CD8-positive, alpha-beta memory T cell (primary cell): ENCODE measurements around the gene PRIMA1. TPM values are rescaled to one million over a fixed set of nuclear protein-coding genes. Genes with fewer than 3 reads are reported as not detected.

Experiments used
- CTCF ChIA-PET: fragments of 350-600 bp; sonication (Branson Sonifier 250); formaldehyde crosslinking; loops from one replicate; lab custom pipeline; 2021; ENCODE audit warnings: antibody characterized with exemption; lab: Charles Lee
- POLR2A ChIA-PET: fragments of 350-600 bp; sonication (Branson Sonifier 250); formaldehyde crosslinking; loops from one replicate; lab custom pipeline; 2021; ENCODE audit warnings: antibody characterized with exemption; lab: Charles Lee
- DNase-seq, 5 donors: peaks; one replicate each; pipeline versions ENCODE4 v3.0.0 to v3.0.0-alpha.2; 2020 to 2022; ENCODE audit warnings: mixed read lengths in 1 of 5
- H3K27ac ChIP-seq: one replicate; pipeline ENCODE4 v1.7.0; 2013; ENCODE audit warnings: low read depth, mild to moderate bottlenecking, low read length, moderate library complexity
- H3K27me3 ChIP-seq: 2 replicates; pipeline ENCODE4 v1.7.0; 2013; ENCODE audit warnings: low read length, mild to moderate bottlenecking; ENCODE audit not compliant: insufficient read depth, poor library complexity, severe bottlenecking
- H3K36me3 ChIP-seq: 2 replicates; pipeline ENCODE4 v1.7.0; 2013; ENCODE audit warnings: mild to moderate bottlenecking, low read length, moderate library complexity; ENCODE audit not compliant: insufficient read depth
- H3K4me1 ChIP-seq: 2 replicates; pipeline ENCODE4 v1.7.0; 2013; ENCODE audit warnings: mild to moderate bottlenecking, low read length, moderate library complexity; ENCODE audit not compliant: insufficient read depth
- H3K4me3 ChIP-seq: 2 replicates; pipeline ENCODE4 v1.7.0; 2013; ENCODE audit warnings: mild to moderate bottlenecking, low read length
- H3K9me3 ChIP-seq: 2 replicates; pipeline ENCODE4 v1.7.0; 2013; ENCODE audit warnings: mild to moderate bottlenecking, low read length
- H3K27ac Mint-ChIP-seq, 8 donors: one replicate each; pipeline ENCODE4 v1.8.0; 2020 to 2021; ENCODE audit warnings: mixed read lengths in 8 of 8, mild to moderate bottlenecking in 6 of 8, inconsistent platforms in 3 of 8, moderate library complexity in 3 of 8
- H3K27me3 Mint-ChIP-seq, 2 donors: one replicate each; pipeline ENCODE4 v1.8.0; 2020 to 2021; ENCODE audit warnings: mixed read lengths in 2 of 2, mild to moderate bottlenecking in 1 of 2, moderate library complexity in 1 of 2
- H3K36me3 Mint-ChIP-seq, 3 donors: one replicate each; pipeline ENCODE4 v1.8.0; 2020 to 2021; ENCODE audit warnings: mixed read lengths in 3 of 3, inconsistent platforms in 1 of 3, mild to moderate bottlenecking in 1 of 3
- H3K4me1 Mint-ChIP-seq, 3 donors: one replicate each; pipeline ENCODE4 v1.8.0; 2020 to 2021; ENCODE audit warnings: mixed read lengths in 3 of 3, inconsistent platforms in 1 of 3, mild to moderate bottlenecking in 1 of 3
- H3K4me3 Mint-ChIP-seq, 7 donors: one replicate each; pipeline ENCODE4 v1.8.0; 2020 to 2021; ENCODE audit warnings: mixed read lengths in 7 of 7, mild to moderate bottlenecking in 6 of 7, moderate library complexity in 4 of 7, inconsistent platforms in 2 of 7
- H3K9me3 Mint-ChIP-seq, 5 donors: one replicate each; pipeline ENCODE4 v1.8.0; 2020 to 2022; ENCODE audit warnings: mixed read lengths in 5 of 5, mild to moderate bottlenecking in 3 of 5, moderate library complexity in 2 of 5, inconsistent platforms in 1 of 5
- polyA plus RNA-seq: library from polyadenylated mRNA; unstranded; fragments of 300-500 nt; fragmentation: Illumina TruSeq; gene quantifications from one replicate; pipeline ENCODE4 v1.2.3, GENCODE V29; 2021
- total RNA-seq, 2 experiments: library from RNA; stranded (reverse); gene quantifications; one replicate each; pipeline ENCODE4 v1.2.3, GENCODE V29; 2021

PRIMA1 gene
- total and polyA plus RNA-seq, 3 experiments from 2014 or later = not detected

DNA sequence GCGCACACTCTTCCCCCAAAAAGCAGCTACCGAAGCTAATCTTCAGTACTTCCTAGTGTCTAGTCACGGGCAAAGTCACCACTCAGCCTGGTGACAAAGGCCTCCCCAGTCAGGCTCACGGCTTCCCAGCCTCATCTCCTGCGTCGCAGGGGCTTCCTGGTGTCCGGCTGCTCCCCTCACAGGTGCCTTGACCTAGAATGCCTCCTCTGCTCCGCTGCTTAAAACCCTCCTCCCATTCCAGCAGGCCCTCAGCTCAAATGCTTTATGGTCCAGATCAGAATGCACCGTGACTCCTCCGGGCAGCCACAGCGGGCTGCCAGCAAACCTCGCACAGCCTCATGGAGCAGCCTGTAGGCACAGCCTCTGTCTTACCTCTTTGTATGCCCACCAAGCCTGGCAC lies 53.1 kb downstream of the PRIMA1 start:
- H3K36me3 ChIP-seq = no peaks in the 10 kb centered on the region
- no peak overlapping the region for H3K27ac ChIP-seq
- CTCF ChIA-PET = no interaction called here
- no peaks in the 10 kb centered on the region for H3K9me3 ChIP-seq
- no peaks in the 10 kb centered on the region for H3K4me1 ChIP-seq
- POLR2A ChIA-PET = no interaction called here
- no peaks in the 10 kb centered on the region for H3K4me1 Mint-ChIP-seq
- H3K27ac Mint-ChIP-seq = no peak overlapping the region
- H3K36me3 Mint-ChIP-seq = no peaks in the 10 kb centered on the region
- H3K27me3 Mint-ChIP-seq = peaks cover 2 to 21% of the 10 kb centered on the region in 2 donors
- no peaks in the 10 kb centered on the region for H3K27me3 ChIP-seq
- DNase-seq = no peak
- no peak overlapping the region for H3K4me3 ChIP-seq
- no peak overlapping the region for H3K4me3 Mint-ChIP-seq
- no peaks in the 10 kb centered on the region for H3K9me3 Mint-ChIP-seq

DNA sequence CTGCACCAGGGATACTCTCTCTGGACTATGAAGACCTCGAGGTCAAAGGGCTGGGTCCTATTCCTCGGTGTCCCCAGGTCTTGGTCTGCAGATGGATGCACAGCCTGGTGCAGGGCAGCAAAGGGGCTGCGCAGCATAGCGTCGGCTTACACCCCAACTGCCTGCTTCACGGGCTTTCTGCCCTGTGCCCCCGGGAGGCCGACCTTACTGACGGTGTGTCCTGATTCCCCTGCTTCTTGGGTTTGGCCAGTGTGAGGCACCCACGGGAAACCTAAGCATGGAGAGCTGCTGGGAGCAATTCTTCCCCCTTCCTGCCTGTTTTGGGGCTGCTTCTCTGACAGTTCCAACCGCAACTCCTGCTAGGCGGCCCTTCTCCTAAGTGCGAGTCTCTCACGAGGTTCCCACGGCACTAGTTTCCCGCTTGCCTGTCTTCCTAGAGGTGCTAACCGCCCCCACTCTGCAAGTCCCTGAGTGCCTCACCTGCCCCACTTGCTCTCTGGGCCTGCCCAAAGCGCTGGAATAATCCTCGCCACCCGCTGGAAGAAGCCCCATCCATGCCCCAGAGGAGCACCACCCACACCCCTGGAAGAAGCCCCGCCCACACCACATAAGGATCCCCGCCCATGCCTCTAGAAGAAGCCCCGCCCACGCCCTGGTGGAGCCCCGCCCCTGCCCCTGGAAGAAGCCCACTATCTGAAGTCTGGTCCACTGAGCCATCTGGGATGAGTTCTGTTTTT lies 54.0 kb downstream of the PRIMA1 start:
- ChIA-PET CTCF (no interaction called here), POLR2A (no interaction called here)
- H3K4me3 ChIP-seq = no peak overlapping the region
- no peaks in the 10 kb centered on the region for H3K4me1 Mint-ChIP-seq
- H3K27ac Mint-ChIP-seq = no peak overlapping the region
- DNase-seq = no peak
- no peak overlapping the region for H3K27ac ChIP-seq
- no peaks in the 10 kb centered on the region for H3K36me3 Mint-ChIP-seq
- H3K36me3 ChIP-seq = no peaks in the 10 kb centered on the region
- H3K9me3 Mint-ChIP-seq = no peaks in the 10 kb centered on the region
- H3K27me3 Mint-ChIP-seq = peaks cover 2 to 18% of the 10 kb centered on the region in 2 donors
- H3K27me3 ChIP-seq = no peaks in the 10 kb centered on the region
- no peaks in the 10 kb centered on the region for H3K9me3 ChIP-seq
- no peak overlapping the region for H3K4me3 Mint-ChIP-seq
- no peaks in the 10 kb centered on the region for H3K4me1 ChIP-seq

DNA sequence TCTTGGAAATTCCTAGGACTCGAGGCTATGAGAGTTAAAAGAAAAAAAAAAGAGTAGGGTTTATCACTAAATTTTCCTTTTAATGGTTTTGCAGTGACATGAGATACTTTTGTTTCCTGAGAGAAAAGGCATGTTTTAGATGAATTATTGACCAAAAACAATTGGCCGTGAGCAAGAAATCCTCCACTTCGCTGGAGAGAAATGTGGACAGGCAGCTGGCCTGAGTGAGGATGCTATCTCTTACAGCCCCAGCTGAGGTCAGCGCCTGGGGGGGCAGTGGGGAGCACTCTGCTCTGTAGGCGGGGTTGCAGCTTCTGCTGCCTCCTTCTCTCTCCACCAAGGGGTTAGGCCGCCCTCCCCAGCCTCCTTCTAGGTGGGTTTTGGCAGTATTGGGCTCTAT lies 54.7 kb downstream of the PRIMA1 start:
- CTCF ChIA-PET = no interaction called here
- H3K4me3 Mint-ChIP-seq = no peak overlapping the region
- no peak overlapping the region for H3K27ac Mint-ChIP-seq
- H3K4me3 ChIP-seq = no peak overlapping the region
- no peaks in the 10 kb centered on the region for H3K9me3 Mint-ChIP-seq
- H3K27me3 ChIP-seq = no peaks in the 10 kb centered on the region
- no peaks in the 10 kb centered on the region for H3K4me1 Mint-ChIP-seq
- no peaks in the 10 kb centered on the region for H3K36me3 ChIP-seq
- no peaks in the 10 kb centered on the region for H3K9me3 ChIP-seq
- no peaks in the 10 kb centered on the region for H3K36me3 Mint-ChIP-seq
- no peak overlapping the region for H3K27ac ChIP-seq
- H3K27me3 Mint-ChIP-seq = peaks cover 2 to 16% of the 10 kb centered on the region in 2 donors
- DNase-seq = no peak
- no peaks in the 10 kb centered on the region for H3K4me1 ChIP-seq
- POLR2A ChIA-PET = no interaction called here

DNA sequence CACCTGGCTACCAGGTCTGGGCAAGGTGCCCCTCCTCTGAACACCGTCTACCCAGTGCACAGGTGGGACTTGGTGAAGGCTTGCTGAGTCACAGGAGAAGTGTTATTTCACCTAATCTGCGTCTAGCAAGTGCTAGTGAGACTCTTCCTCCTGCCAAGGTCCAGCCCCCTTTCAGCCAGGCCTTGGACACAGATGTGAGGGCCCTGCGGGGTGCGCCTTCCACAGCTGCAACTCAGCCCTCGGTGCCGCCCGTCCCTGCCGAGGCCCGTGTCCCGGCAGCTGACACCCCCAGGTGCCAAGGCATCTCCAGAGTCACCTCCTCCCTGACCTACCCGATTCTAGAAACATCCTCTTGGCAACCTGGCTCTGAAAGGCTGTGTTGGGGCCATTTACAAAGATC lies 55.1 kb downstream of the PRIMA1 start:
- Histone ChIP-seq H3K36me3 (no peaks in the 10 kb centered on the region), H3K4me1 (no peaks in the 10 kb centered on the region), H3K9me3 (no peaks in the 10 kb centered on the region), H3K4me3 (no peak overlapping the region), H3K27ac (no peak overlapping the region), H3K27me3 (no peaks in the 10 kb centered on the region)
- CTCF ChIA-PET = no interaction called here
- POLR2A ChIA-PET = no interaction called here
- Mint-ChIP-seq H3K9me3 (no peaks in the 10 kb centered on the region), H3K27me3 (peaks cover 2 to 12% of the 10 kb centered on the region in 2 donors), H3K27ac (no peak overlapping the region), H3K36me3 (no peaks in the 10 kb centered on the region), H3K4me3 (no peak overlapping the region), H3K4me1 (no peaks in the 10 kb centered on the region)
- DNase-seq = no peak

DNA sequence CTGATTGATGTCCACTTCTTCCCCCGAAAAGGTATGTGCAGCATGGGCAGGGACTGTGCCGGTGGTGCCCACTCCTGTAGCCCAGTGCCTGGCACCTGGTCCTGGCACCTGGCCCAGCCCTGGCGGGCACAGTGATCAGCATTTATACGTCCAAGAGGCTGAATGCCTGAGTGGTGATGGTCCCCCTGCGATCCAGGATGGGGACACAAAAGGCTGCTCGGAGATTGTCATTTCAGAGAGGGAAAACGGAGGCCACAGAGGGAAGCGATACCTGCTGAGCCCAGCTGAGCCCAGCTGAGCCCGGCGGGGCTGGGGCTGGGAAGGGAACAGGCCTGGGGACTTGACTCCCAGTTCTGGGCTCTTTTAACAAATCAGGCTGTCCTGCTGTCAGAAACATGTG lies 55.8 kb downstream of the PRIMA1 start:
- H3K27ac Mint-ChIP-seq = no peak overlapping the region
- no peak overlapping the region for H3K4me3 Mint-ChIP-seq
- H3K36me3 Mint-ChIP-seq = no peaks in the 10 kb centered on the region
- ChIA-PET POLR2A (no interaction called here), CTCF (no interaction called here)
- Histone ChIP-seq H3K9me3 (no peaks in the 10 kb centered on the region), H3K4me3 (no peak overlapping the region), H3K36me3 (no peaks in the 10 kb centered on the region), H3K4me1 (no peaks in the 10 kb centered on the region), H3K27ac (no peak overlapping the region), H3K27me3 (no peaks in the 10 kb centered on the region)
- no peaks in the 10 kb centered on the region for H3K4me1 Mint-ChIP-seq
- H3K9me3 Mint-ChIP-seq = no peaks in the 10 kb centered on the region
- no peak for DNase-seq
- H3K27me3 Mint-ChIP-seq = peaks cover 2 to 10% of the 10 kb centered on the region in 2 donors

DNA sequence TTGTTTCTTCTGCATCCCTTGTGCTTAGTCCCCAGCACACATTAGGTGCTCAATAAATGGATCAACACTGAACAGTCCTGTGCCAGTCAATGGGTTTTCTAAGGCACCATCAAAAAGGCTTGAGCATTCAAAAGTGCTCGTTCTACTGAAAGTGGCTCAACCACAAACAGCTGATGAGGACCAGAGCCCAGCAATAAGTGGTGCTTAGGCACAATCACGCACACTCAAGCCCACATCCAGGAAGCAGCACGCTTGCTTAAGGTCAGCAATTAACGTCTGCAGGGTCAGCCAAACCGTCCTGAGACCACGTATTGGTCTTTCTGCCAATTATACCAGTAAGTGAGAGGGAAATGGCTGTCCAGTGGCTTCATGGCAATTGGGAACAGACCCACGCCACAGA lies 56.5 kb downstream of the PRIMA1 start:
- H3K36me3 Mint-ChIP-seq = no peaks in the 10 kb centered on the region
- DNase-seq = no peak
- CTCF ChIA-PET = no interaction called here
- no peak overlapping the region for H3K4me3 ChIP-seq
- no peaks in the 10 kb centered on the region for H3K27me3 ChIP-seq
- no peaks in the 10 kb centered on the region for H3K36me3 ChIP-seq
- H3K9me3 Mint-ChIP-seq = no peaks in the 10 kb centered on the region
- no peaks in the 10 kb centered on the region for H3K4me1 ChIP-seq
- POLR2A ChIA-PET = no interaction called here
- H3K4me3 Mint-ChIP-seq = no peak overlapping the region
- no peaks in the 10 kb centered on the region for H3K4me1 Mint-ChIP-seq
- H3K27me3 Mint-ChIP-seq = peaks cover 2 to 5% of the 10 kb centered on the region in 2 donors
- no peak overlapping the region for H3K27ac ChIP-seq
- H3K9me3 ChIP-seq = no peaks in the 10 kb centered on the region
- H3K27ac Mint-ChIP-seq = no peak overlapping the region

DNA sequence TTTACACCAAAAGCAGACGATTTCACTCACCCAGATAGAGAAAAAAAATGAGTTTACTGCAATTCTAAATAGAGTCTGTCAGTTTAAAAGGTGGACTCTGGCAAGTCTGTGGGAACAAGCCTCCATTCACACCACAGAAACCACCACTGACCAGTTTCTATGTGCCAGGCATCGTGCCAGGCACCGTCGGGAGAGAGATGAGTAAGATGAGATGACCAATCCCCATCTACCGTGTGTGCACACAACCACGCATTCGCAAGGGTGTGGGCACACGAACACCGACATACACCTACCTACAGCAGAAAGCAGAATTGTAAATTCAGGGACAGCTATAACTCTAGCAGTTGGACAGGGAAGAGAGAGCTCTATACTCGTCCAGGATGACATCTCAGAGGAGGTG lies 58.3 kb downstream of the PRIMA1 start:
- Mint-ChIP-seq H3K27ac (no peak overlapping the region), H3K36me3 (no peaks in the 10 kb centered on the region), H3K27me3 (peaks cover 2 to 3% of the 10 kb centered on the region in 2 donors), H3K4me3 (no peak overlapping the region), H3K9me3 (no peaks in the 10 kb centered on the region), H3K4me1 (no peaks in the 10 kb centered on the region)
- Histone ChIP-seq H3K4me1 (no peaks in the 10 kb centered on the region), H3K27me3 (no peaks in the 10 kb centered on the region), H3K36me3 (no peaks in the 10 kb centered on the region), H3K4me3 (no peak overlapping the region), H3K27ac (no peak overlapping the region), H3K9me3 (no peaks in the 10 kb centered on the region)
- CTCF ChIA-PET = no interaction called here
- POLR2A ChIA-PET = no interaction called here
- DNase-seq = no peak

DNA sequence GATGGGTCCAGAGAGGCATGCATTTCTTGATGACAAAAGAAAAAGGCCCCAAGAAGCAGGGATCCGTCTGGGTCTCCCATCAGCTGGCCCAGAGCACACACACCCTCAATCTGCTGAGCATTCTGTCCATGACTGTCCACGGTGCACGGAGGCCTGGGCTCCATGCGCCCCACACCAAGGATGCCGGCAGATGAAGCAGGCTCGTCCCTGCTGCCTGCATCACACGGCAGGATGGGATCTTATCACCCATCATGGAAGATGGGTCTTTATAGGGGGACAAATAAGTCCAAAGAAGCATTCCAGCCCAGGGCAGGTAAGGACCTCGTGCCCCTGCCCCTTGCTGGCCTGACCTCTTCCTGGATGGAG lies 59.7 kb downstream of the PRIMA1 start:
- Mint-ChIP-seq H3K4me3 (no peak overlapping the region), H3K4me1 (no peaks in the 10 kb centered on the region), H3K9me3 (no peaks in the 10 kb centered on the region), H3K27me3 (peaks cover 0 to 3% of the 10 kb centered on the region in 2 donors), H3K27ac (no peak overlapping the region), H3K36me3 (no peaks in the 10 kb centered on the region)
- H3K4me3 ChIP-seq = no peak overlapping the region
- CTCF ChIA-PET = no interaction called here
- no peak overlapping the region for H3K27ac ChIP-seq
- no peaks in the 10 kb centered on the region for H3K27me3 ChIP-seq
- H3K9me3 ChIP-seq = no peaks in the 10 kb centered on the region
- DNase-seq = no peak
- POLR2A ChIA-PET = no interaction called here
- no peaks in the 10 kb centered on the region for H3K4me1 ChIP-seq
- H3K36me3 ChIP-seq = no peaks in the 10 kb centered on the region
